Stimulated activated CD8-positive, alpha-beta memory T cell treated with anti-CD3 and anti-CD28 coated beads, Interleukin-2, amount 100 ng/mL, for 1 hour (primary cell): Measurements from ENCODE around the gene BFSP1.

Experiments
- DNase-seq, 2 donors: peaks; one replicate each; pipeline ENCODE4 v3.0.0-alpha.2; 2020; ENCODE audit warnings: low read depth in 2 of 2

Gene BFSP1

GRCh38 chr20:17465236-17465635 is 65.9 kb downstream of the BFSP1 start:
- DNase-seq, result no peak

GRCh38 chr20:17463711-17464110 is 67.5 kb downstream of the BFSP1 start:
- no peak for DNase-seq

GRCh38 chr20:17461941-17462340 is 69.2 kb downstream of the BFSP1 start:
- no peak for DNase-seq

- no peak for DNase-seq
Observed at GRCh38 chr20:17460119-17460518, 71.1 kb downstream of the BFSP1 start.

GRCh38 chr20:17457588-17458190 is 73.5 kb downstream of the BFSP1 start:
- DNase-seq, result no peak

GRCh38 chr20:17457079-17457478 is 74.1 kb downstream of the BFSP1 start:
- no peak for DNase-seq

GRCh38 chr20:17456279-17456678 is 74.9 kb downstream of the BFSP1 start:
- no peak for DNase-seq

GRCh38 chr20:17453592-17453991 is 77.6 kb downstream of the BFSP1 start:
- DNase-seq, result no peak

- DNase-seq, result no peak
Observed at GRCh38 chr20:17452441-17452840, 78.7 kb downstream of the BFSP1 start.

GRCh38 chr20:17449031-17449430 is 82.1 kb downstream of the BFSP1 start:
- DNase-seq, result no peak

GRCh38 chr20:17448071-17448470 is 83.1 kb downstream of the BFSP1 start:
- no peak for DNase-seq

- no peak for DNase-seq
Observed at GRCh38 chr20:17446171-17446570, 85.0 kb downstream of the BFSP1 start.

GRCh38 chr20:17445543-17445942 is 85.6 kb downstream of the BFSP1 start:
- no peak for DNase-seq

GRCh38 chr20:17444091-17444490 is 87.1 kb downstream of the BFSP1 start:
- no peak for DNase-seq
